ENCODE measurements around the gene NKAIN2.

DNA sequence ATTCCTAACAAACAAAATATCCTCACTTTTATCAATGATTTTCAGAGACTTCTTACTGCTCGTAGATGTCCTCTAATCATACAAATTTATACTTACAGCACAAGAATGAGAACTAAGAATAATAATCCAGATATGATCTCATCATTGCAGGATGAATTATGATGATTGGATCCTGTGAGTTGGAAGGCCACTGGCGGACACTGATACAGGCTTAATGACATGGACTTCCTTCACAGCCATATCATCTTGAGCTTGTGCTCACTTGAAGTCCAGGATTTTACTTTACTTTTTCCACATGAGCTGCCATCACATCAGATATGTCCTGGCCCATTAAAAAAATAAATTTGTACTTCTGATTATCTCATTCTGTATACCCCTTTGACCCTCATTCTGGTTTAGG, 94.3 kb downstream of the NKAIN2 start:
- TF ChIP-seq, protein P1, sequence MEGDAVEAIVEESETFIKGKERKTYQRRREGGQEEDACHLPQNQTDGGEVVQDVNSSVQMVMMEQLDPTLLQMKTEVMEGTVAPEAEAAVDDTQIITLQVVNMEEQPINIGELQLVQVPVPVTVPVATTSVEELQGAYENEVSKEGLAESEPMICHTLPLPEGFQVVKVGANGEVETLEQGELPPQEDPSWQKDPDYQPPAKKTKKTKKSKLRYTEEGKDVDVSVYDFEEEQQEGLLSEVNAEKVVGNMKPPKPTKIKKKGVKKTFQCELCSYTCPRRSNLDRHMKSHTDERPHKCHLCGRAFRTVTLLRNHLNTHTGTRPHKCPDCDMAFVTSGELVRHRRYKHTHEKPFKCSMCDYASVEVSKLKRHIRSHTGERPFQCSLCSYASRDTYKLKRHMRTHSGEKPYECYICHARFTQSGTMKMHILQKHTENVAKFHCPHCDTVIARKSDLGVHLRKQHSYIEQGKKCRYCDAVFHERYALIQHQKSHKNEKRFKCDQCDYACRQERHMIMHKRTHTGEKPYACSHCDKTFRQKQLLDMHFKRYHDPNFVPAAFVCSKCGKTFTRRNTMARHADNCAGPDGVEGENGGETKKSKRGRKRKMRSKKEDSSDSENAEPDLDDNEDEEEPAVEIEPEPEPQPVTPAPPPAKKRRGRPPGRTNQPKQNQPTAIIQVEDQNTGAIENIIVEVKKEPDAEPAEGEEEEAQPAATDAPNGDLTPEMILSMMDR (tag by site-specific recombination; IDR thresholded peaks at IDR 0.05), result no peak
- no peak for TF ChIP-seq ZBTB11 (tag by site-specific recombination; conservative IDR thresholded peaks at IDR 0.05; ENCODE audit: low read depth)
- TF ChIP-seq ZNF501 (tag by site-specific recombination; IDR thresholded peaks at IDR 0.05), result no peak
- TF ChIP-seq ZNF140 (tag by site-specific recombination; IDR thresholded peaks at IDR 0.05), result no peak
- TF ChIP-seq ELK4 (IDR thresholded peaks at IDR 0.05; ENCODE audit: borderline replicate concordance, low read depth, low read length), result no peak
- no peak for TF ChIP-seq ZNF654 (tag by site-specific recombination; IDR thresholded peaks at IDR 0.05; ENCODE audit: low read depth)
- TF ChIP-seq GFI1B (tag by site-specific recombination; IDR thresholded peaks at IDR 0.05), result no peak
- no peak for TF ChIP-seq ZNF670 (tag by site-specific recombination; IDR thresholded peaks at IDR 0.05; ENCODE audit: low read depth)
